HG02798 (cell line): ENCODE results near the gene SMURF1.
"Not testable (repeated sequence)": the region's sequence is repeated elsewhere in the genome, so short reads cannot be mapped to it uniquely, and the experiment has no call there.

ENCODE experiments used
- ATAC-seq: cut with Tn5 transposase; IDR thresholded peaks from one replicate; pipeline ENCODE4 v1.9.1; 2021; ENCODE audit warnings: mild to moderate bottlenecking; ENCODE audit not compliant: unreplicated experiment, poor library complexity

The SMURF1 gene

DNA sequence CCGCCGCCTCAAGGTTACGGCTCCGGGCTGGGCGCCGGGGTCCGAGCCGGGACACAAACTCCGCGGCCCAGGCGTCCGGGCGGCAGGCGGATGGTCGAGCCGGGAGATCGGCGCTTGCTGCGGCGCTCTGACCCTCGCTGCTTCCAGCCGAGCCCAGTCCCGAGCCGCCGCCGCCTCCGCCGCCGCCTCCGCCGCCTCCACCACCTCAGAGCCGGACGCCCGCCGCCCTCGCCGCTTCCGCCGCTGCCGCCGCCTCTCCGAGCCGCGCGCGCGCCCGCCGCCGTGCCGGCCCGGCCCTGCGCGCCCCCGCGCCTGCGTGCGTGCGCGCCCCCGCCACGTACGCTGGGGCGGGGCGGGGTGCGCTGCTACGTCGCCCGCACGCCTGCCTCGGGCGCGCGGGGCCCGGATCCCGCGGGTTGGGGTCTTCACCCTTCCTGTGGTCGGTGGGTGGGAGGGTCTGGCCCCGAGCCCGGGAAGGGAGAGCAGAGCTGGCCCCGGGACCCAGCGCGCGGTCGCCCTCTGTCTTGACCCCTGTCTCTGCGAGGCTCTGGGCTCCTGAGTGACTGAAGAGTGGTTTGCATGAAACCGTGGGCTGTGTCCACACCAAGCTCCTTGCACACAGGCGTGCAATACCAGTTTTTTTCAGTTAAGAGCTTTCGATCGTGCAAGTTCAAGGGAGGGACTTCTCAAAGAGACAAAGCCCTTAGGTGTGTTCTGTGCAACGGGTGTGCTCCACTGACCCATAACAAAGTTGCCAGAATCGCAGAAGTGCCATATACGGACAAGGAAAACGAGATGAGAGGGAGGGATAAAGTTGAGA, at the start of gene SMURF1:
TSS of gene SMURF1 (minus strand) at position 256 of the 820 bp plus-strand sequence. CDS start 328 bp downstream, outside the sequence.
- peak; percentile 90 for ATAC-seq

DNA sequence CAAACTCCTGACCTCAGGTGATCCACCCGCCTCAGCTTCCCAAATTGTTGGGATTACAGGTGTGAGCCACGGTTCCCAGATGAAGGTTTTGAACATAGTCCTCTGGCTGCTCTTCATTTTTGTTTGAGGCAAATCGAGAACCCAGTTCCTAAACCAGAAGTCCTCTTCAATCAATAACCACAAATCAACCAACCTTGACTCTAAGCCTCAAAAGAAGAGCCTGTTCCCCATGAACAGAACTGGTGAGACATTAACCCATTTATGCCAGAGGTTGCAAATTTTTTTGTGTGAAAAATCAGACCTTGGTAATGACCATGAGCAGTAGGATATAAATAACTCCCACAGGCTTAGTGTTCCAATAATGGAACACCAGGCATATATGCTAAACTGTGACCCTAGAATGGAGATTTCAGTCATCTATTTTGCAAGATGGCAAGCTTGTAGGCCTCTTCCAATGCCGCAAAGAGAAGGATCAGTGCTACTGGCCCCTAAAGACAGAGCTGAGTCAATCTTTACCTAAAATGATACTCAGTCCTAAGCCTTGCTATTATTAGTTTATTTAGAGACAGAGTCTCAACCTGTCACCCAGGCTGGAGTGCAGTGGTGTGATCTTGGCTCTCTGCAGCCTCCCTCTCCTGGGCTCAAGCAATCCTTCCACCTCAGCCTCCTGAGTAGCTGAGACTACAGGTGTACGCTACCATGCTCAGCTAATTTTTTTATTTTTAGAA, 48.1 kb upstream of the SMURF1 start:
- ATAC-seq: no peak

DNA sequence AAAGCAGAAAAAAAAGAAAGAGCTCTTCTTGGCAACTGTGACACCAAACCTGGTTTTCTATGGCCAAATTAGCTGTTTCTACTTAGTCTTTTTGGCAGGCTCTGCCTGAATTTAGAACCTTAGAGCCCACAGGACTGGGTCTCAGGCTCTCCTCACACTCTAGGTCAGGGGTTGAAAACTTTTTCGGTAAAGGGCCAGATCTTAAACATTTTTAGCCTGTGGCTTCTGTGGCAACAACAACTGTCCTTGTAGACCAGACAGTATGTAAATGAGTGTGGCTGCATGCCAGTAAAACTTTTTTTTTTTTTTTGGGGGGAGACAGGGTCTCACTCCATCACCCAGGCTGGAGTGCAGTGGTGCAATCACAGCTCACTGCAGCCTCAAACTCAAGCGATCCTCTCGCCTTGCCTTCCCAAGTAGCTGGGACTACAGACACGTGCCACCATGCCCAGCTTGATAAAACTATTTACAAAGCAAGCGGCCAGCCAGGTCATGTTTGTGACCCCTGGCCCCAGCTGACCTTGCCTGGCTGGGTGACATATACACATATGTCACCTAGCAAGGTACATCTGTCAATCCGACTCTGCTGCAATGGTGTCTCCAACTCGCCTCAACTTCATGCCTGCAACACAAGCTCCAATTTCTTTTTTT, 46.6 kb upstream of the SMURF1 start:
- ATAC-seq: peak; percentile 57

DNA sequence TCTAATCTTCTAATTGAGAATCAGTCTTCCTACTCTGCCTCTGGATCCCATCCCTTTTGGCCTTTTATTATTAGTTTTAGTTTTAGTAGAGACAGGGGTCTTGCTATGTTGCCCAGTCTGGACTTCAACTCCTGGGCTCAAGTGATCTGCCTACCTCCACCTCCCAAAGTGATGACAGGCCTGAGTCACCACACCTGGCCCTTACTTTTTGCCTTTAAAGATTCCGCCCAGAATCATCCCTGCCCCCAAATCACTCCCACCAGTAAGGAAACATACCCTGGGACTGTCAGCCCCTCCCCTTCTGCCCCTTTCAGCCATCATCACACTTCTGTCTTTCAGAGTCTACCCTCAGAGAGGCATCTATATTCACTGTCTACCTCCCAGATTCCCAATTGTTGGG, 45.3 kb upstream of the SMURF1 start:
- ATAC-seq: no peak

DNA sequence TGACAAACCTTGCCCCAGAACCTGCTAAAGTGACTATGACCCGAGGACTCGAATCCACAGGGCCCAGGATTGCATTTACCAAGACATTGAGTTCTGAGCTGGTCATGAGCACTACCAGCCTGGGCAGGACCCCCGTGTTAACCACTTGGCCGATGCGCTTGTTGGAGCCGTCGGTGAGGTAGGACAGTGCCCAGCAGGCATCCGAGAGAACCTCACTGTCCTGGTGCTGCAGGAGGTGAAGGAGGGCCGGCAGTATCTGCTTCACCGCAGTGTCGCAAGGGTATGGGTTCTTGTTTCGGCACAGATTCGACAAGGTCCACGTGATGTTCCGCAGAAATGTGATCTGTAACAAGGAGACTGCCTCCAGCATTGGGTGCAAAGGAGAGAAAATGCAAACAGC, 44.3 kb upstream of the SMURF1 start:
- ATAC-seq: no peak

DNA sequence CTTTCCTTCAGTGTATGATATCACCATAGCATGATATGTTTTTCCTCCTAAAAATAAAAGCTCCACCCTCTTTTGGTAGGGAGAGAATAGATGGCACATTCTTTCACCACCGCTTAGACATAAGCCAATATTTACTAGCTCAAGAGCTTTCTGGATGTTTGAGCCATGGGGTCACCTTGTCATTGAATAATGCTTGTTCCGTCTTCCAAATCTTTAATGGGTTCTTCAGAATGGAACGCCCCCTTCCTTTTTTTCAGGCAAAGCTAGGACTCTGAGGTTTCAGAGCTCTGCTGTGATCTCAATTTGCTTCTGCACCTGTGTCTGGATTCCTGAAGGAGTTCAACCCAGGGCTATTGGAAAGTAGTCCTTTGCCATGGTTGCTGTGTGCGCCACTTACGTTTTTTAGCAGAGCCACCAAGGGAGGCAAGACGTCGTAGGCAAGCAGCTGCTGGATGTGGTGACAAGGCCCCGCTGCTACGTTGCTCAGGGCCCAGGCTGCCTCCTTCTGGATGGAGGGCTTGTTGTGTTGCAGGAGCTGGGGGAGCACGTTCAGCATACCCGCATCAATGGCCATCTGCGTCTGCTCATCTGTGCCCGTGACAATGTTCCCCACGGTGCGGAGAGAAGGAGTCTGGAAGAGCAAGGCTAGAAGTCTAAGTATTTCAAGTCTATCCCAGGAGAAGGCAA, 40.8 kb upstream of the SMURF1 start:
- no peak for ATAC-seq

DNA sequence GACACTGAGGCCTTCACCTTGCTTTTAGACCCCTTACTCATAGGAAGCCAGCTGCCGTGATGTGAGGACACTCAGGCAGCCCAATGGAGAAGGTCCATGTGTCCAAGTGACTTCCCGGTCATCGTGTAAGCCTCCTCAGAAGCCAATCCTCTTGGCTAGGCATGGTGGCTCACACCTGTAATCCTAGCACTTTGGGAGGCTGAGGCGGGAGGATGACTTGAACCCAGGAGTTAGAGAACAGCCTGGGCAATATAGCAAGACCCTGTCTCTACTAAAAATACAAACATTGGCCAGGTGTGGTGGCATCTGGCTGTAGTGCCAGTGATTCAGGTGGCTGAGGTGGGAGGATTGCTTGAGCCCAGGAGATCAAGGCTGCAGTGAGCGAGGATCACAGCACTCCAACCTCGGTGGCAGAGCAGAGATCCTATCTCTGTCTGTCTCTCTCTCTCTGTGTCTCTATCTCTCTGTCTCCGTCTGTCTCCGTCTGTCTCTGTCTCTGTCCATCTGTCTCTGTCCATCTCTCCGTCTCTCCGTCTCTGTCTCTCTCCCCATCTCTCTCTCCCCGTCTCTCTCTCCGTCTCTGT, 36.3 kb upstream of the SMURF1 start:
- no peak for ATAC-seq

DNA sequence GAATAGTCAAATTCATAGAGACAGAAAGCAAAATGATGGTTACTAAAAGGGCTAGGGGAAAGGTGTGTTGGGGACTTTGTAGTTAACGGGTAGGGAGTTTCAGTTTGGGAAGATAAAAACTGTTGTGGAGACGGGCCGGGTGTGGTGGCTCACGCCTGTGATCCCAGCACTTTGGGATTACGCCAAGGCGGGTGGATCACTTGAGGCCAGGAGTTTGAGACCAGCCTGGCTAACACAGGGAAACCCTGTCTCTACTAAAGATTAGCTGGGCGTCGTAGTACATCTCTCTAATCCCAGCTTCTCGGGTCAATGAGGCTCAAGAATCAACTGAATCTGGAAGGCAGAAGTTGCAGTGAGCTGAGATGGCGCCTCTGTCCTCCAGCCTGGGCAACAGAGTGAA, 33.3 kb upstream of the SMURF1 start:
- ATAC-seq: no peak

DNA sequence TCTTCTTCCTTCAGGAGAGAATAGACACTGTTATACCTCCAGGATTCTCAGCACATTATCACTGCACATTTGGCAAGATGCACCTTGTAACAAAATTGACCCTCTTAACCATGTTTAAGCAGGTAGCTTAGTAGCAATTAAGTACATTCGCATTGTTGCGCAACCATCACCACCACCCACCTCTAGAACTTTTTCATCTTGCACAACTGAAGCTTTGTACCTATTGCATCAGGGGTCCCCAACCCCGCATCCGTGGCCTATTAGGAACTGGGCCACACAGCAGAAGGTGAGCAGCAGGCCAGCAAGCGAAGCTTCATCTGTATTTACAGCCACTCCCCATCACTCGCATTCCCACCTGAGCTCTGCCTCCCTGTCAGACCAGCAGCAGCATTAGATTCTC, 29.9 kb upstream of the SMURF1 start:
- no peak for ATAC-seq

DNA sequence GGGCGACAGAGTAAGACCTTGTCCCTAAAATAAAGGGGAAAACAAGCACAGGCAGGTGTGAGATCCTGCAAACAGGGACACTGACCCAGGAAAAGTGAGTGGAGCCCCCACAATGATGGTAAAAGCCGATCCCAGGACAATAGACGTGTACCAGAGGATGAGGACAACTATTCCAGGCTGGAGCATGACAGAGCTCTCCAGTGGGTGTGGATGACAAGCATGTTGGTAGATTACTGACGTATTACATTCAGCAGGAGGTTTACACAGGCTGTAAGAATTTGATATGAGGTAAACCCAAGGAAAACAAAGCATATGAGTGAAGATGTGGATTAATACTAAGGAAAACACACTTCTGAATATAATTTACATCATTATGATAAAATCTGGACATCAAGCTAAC, 27.8 kb upstream of the SMURF1 start:
- no peak for ATAC-seq

DNA sequence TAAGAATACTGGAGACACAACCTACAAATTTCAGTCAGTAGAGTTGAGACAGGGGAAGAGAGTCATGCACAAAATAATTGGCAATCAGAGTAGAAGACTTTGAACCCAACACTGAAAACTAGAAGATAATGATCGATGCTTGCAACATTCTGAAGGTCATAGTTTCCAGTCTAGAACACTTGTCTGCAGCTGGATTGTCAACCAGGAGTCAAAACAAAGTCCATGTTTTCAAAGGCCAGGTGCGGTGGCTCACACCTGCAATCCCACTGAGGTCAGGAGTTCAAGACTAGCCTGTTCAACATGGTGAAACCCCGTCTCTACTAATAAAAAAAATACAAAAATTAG, 26.8 kb upstream of the SMURF1 start:
- no peak for ATAC-seq

DNA sequence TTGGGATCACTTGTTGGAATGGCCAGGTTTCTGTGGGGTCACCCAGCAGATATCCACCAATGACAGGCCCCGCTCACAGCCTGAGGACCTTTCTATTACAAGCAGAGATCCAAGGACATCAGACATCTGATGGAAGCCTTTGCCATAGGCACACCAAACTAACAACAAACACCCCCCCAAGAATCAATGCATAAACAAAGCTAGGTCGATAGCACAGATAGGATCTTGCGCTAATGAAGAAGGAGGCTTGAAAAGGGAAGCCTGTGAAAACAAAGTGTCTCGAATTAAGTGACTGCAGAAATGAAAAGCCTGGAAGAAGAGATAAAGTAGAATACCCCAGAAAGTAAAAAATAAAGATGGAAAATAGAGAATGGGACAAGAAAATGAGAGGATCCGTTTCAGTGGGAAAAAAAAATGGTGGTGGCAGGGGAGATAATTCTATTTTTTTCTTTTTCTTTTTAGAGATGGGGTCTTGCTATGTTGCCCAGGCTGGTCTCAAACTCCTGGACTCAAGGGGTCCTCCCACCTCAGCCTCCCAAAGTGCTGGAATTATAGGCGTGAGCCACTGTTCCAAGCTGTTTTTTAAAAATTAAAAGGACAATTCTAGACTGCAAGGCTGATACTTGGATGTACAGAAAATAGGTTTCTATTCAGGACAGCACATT, 26.3 kb upstream of the SMURF1 start:
- ATAC-seq: no peak

DNA sequence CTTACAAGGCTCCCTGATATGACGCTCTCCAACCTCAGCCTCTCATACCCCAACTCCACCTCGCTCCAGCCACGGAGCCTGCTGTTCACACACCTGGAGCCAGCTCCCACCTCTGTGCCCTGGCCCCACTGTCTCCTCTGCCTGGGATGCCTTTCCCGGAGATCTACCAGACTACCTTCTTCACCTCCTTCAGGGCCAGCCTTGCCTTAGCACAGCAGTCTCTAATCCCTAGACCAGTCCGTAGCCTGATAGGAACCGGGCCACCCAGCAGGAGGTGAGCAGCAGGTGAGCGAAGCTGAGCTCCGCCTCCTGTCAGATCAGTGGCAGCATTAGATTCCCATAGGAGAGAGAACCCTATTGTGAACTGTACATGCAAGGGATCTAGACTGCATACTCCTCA, 23.2 kb upstream of the SMURF1 start:
- ATAC-seq: no peak

DNA sequence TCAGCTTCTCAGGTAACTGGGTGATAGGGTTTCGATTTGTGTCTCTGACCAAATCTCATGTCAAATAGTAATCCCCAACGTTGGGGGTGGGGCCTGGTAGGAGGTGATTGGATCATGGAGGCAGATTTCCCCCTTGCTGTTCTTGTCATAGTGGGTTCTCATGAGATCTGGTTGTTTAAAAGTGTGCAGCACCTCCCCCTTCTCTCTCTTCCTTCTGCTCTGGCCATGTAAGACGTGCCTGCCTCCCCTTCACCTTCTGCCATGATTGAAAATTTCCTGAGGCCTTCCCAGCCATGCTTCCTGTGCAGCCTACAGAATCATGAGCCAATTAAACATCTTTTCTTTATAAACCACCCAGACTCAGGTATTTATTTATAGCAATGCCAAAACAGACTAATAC, 21.9 kb upstream of the SMURF1 start:
- ATAC-seq: no peak

DNA sequence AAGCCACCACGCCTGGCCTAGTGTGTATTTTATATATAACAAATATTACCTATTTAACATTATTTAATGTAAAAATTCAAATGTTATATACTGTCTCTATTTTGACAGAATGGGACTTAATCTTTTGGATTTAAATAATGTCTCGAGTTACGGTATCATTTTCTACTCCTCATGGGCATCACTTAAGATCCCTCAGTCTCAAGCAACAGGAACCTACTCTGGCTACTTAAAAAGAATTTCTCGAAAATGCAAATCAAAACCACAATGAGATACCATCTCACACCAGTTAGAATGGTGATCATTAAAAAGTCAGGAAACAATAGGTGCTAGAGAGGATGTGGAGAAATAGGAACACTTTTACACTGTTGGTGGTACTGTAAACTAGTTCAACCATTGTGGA, 19.8 kb upstream of the SMURF1 start:
- ATAC-seq: not testable (repeated sequence)

DNA sequence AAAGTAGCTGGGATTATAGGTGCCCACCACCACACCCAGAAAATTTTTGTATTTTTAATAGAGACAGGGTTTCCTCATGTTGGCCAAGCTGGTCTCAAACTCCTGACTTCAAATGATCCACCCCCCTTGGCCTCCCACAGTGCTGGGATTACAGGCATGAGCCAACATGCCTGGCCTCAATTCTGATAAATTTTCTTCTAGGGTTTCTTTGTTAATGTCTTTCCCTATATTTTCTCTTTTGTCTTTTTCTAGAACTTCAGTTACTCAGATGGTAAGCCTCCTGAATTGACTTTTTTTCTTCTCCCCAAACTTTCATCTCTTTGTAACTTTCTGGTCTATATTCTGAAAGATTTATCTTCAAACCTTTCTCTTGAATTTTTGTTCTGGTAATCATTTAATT, 12.7 kb upstream of the SMURF1 start:
- ATAC-seq: no peak

DNA sequence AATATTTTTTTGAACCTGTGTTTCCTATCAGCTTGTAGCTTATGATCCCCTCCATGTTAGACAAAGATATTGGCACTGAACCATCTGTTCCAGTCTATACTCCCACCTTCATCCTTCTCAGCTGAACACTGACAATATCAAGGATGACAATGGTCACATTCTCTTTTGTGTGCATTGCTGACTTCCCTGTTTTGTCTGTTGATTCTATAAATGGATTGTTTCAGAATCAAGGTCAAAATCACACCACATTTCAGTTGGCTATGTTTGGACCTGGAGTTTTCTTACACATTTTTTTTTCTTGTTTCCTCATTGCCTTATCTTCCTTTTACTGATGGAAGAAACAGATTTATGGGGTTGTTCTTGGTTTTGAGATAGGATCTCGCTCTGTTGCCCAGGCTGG, 11.3 kb upstream of the SMURF1 start:
- ATAC-seq: no peak

DNA sequence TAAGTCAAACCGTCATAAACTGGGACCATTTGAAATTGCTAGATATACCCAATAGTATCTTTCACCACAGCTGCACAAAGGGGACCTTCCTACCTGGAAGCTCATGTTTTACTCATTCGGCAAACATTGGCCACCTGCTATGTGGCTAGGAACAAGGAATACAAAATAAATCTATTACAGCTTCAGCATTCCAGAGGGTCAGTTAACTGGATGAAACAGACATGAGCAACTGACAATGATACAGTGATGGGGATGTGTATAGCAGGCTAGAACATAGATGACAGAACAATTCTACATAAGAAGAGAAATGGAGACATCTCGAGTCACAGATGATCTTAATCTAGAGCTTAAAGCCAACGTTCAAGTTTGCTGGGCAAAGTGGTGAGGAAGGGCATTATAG, 3.1 kb upstream of the SMURF1 start:
- no peak for ATAC-seq

DNA sequence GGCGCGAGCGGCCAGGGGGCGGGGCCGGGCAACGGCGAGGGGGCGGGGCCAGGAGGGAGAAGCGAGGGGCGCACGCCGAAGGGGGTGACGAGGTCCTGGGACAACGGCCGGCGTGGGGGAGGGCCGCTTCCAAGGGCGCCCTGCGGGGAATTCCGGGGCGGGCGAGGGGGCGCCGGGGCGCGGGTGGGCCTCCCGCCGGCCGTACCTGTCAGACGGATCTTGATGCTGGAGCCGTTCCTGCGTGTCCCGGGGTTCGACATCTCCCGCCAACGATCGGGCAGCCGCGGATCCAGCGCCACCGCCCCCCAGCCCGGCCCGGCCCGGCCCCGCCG, 421 bp downstream of the SMURF1 start:
- peak; percentile 31 for ATAC-seq
